Adrenal gland (tissue), 12 donors: Measurements from ENCODE around the gene RARB. TPM values are rescaled to one million over a fixed set of nuclear protein-coding genes. Genes with fewer than 3 reads are reported as not detected.

ENCODE experiments used
- DNase-seq, 7 donors: peaks; one replicate each; pipeline ENCODE4 v3.0.0-alpha.2; 2019 to 2020
- H3K27ac ChIP-seq, 5 donors: fragments of 200-600 bp; sonication (generic) in 4 of 5; 1 replicate in 3 of 5; 2 replicates in 2 of 5; pipeline versions ENCODE4 v1.5.1 to v1.8.0; 2016 to 2020; ENCODE audit warnings: mild to moderate bottlenecking in 1 of 5
- H3K27me3 ChIP-seq: fragments of 200-600 bp; 2 replicates; pipeline ENCODE4 v1.8.0; 2021
- H3K36me3 ChIP-seq, 2 donors: fragments of 200-600 bp; replicated peaks in 1 of 2; 1 replicate in 1 of 2; 2 replicates in 1 of 2; pipeline versions ENCODE4 v1.5.1 to v1.8.0; 2018 to 2022
- H3K4me1 ChIP-seq, 2 donors: fragments of 200-600 bp; replicated peaks in 1 of 2; 1 replicate in 1 of 2; 2 replicates in 1 of 2; pipeline versions ENCODE4 v1.5.1 to v1.8.0; 2018 to 2021
- H3K4me3 ChIP-seq, 4 donors: fragments of 200-600 bp; sonication (generic) in 3 of 4; one replicate each; pipeline ENCODE4 v1.5.1; 2016 to 2018
- H3K9me3 ChIP-seq, 3 donors: fragments of 200-600 bp; sonication (generic) in 1 of 3; replicated peaks in 1 of 3; 1 replicate in 2 of 3; 2 replicates in 1 of 3; pipeline versions ENCODE4 v1.5.1 to v1.8.0; 2016 to 2021
- CTCF ChIP-seq, 6 experiments: fragments of 450-650 bp in 4 of 6; fragments of 200-600 bp in 2 of 6; sonication (generic) in 1 of 6; IDR thresholded peaks; 1 replicate in 5 of 6; 2 replicates in 1 of 6; pipeline versions ENCODE4 v1.5.1 to v1.8.0; 2016 to 2021; ENCODE audit warnings: antibody characterized with exemption in 6 of 6, mild to moderate bottlenecking in 2 of 6, moderate library complexity in 1 of 6
- POLR2A ChIP-seq, 2 donors: fragments of 450-650 bp; IDR thresholded peaks; one replicate each; pipeline ENCODE4 v1.6.1; 2017; ENCODE audit warnings: antibody characterized with exemption in 2 of 2, mild to moderate bottlenecking in 2 of 2, moderate library complexity in 1 of 2
- WGBS, 4 donors: extraction: QIAGEN DNeasy Blood & Tissue Kit in 2 of 4; methylation state at CpG; one replicate each; pipeline versions ENCODE4 v1.1.5 to v1.1.7; 2013 to 2017; 5-methylcytosine and 5-hydroxymethylcytosine counted together
- intact Hi-C, 2 donors: fragments of 100-400 bp; cut with DNase I; formaldehyde crosslinking; loops; one replicate each; pipeline versions ENCODE4 v1.14.1 to v1.15.0; 2022 to 2023
- polyA plus RNA-seq, 3 donors: library from polyadenylated mRNA; stranded (reverse); fragments of 200-250 nt in 2 of 3; fragments of 350-450 nt in 1 of 3; fragmentation: Illumina TruSeq in 1 of 3; extraction: RNeasy Lipid Tissue Mini Kit (QIAGEN cat#74804) in 1 of 3; gene quantifications; one replicate each; pipeline ENCODE4 v1.2.3, GENCODE V29; 2013 to 2014
- total RNA-seq, 9 donors: library from RNA; depleted of rRNA in 4 of 9; stranded (reverse); fragments of >200 nt in 4 of 9; fragments of 120-200 nt in 1 of 9; fragmentation: NEBNext Ultra II Directional in 1 of 9; extraction: Animal tissue kit (Norgen Biotek cat#: 25700) in 1 of 9; gene quantifications; one replicate each; pipeline versions ENCODE4 v1.1.0 to v1.2.4, GENCODE V29; 2013 to 2023
- donor health status: healthy with polysubstance abuse.
- donor health status: Bipolar disorder and iron deficiency.
- donor health status: DM: yes; HTN: yes; CAD: no.
- donor health status: DM: no; HTN: no; CAD: no.
- donor health status: DM: no; HTN: no; CAD: no.
- donor health status: DM: yes; HTN: yes; CAD: no.

Gene RARB
- total and polyA plus RNA-seq, 12 donors = 1.7 to 23.3 (median 9.7) TPM

- Histone ChIP-seq H3K9me3 (no peaks in the 10 kb centered on the region), H3K4me3 (no peak overlapping the region), H3K36me3 (no peaks in the 10 kb centered on the region), H3K4me1 (no peaks in the 10 kb centered on the region), H3K27me3 (no peaks in the 10 kb centered on the region), H3K27ac (no peak overlapping the region)
- 89 to 95% (median 92%) methylated on average over 8 to 10 of the region's 10 CpGs for WGBS, 4 donors
- TF ChIP-seq POLR2A (IDR thresholded peaks at IDR 0.05) (no peak), CTCF (IDR thresholded peaks at IDR 0.05) (no peak)
- DNase-seq = no peak
- intact Hi-C loops = no loop called here
These were observed 69.0 kb downstream of the RARB start for GRCh38 chr3:25497096-25497495.

GRCh38 chr3:25500706-25501210 lies 72.7 kb downstream of the RARB start:
- Histone ChIP-seq H3K9me3 (no peaks in the 10 kb centered on the region), H3K27ac (no peak overlapping the region), H3K36me3 (no peaks in the 10 kb centered on the region), H3K27me3 (no peaks in the 10 kb centered on the region), H3K4me3 (no peak overlapping the region), H3K4me1 (no peaks in the 10 kb centered on the region)
- WGBS, 4 donors = 63 to 67% (median 65%) methylated on average over 5 of the region's 5 CpGs
- intact Hi-C loops = no loop called here
- no peak for DNase-seq
- TF ChIP-seq POLR2A (IDR thresholded peaks at IDR 0.05) (no peak), CTCF (IDR thresholded peaks at IDR 0.05) (no peak)

- Histone ChIP-seq H3K27me3 (no peaks in the 10 kb centered on the region), H3K4me1 (no peaks in the 10 kb centered on the region), H3K9me3 (no peaks in the 10 kb centered on the region), H3K4me3 (no peak overlapping the region), H3K27ac (no peak overlapping the region), H3K36me3 (no peaks in the 10 kb centered on the region)
- intact Hi-C loops = no loop called here
- 73 to 90% (median 87%) methylated on average over 1 of the region's 1 CpG for WGBS, 4 donors
- DNase-seq = no peak
- TF ChIP-seq CTCF (IDR thresholded peaks at IDR 0.05) = no peak
- TF ChIP-seq POLR2A (IDR thresholded peaks at IDR 0.05) = no peak
These were observed 74.2 kb downstream of the RARB start for GRCh38 chr3:25502233-25502632.

DNA sequence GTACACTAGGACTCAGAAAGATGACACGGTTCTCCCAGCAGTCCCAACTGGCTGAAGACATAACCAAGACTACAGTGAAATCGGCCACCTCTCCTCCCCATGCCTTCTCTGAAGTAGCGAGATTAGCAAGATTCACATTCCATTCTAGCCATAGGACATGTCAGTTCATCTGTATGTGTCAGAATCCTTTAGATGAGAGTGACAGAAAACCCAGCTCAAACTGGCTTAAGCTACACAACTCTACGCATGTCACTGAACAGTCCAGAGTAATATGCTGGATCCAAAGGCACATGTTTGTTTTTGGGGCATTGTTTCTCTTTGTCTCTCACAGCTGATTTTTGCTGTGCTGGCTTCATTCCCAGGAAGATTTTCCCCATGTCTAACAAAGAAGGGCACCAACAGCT lies 75.8 kb downstream of the RARB start:
- H3K27ac ChIP-seq = no peak overlapping the region
- no peaks in the 10 kb centered on the region for H3K27me3 ChIP-seq
- no peak for DNase-seq
- no peak for TF ChIP-seq CTCF (IDR thresholded peaks at IDR 0.05)
- TF ChIP-seq POLR2A (IDR thresholded peaks at IDR 0.05) = no peak
- H3K4me3 ChIP-seq = no peak overlapping the region
- intact Hi-C loops = no loop called here
- WGBS, 4 donors = 78 to 95% (median 88%) methylated on average over 4 of the region's 4 CpGs
- H3K4me1 ChIP-seq = no peaks in the 10 kb centered on the region
- no peaks in the 10 kb centered on the region for H3K36me3 ChIP-seq
- no peaks in the 10 kb centered on the region for H3K9me3 ChIP-seq
